Measurements from ENCODE around the gene SPRY1. TPM values are rescaled to one million over a fixed set of nuclear protein-coding genes. Genes with fewer than 3 reads are reported as not detected.
A peak's percentile ranks its signal among the peaks of the same experiment; 100 is the strongest.

Gene SPRY1
- total RNA-seq, 1 donor from 2014 or later, result 86.6 TPM

- Histone ChIP-seq H3K9me3 (no peaks in the 10 kb centered on the region), H3K4me1 (peaks cover 24% of the 10 kb centered on the region), H3K36me3 (no peaks in the 10 kb centered on the region), H3K27ac (no peak overlapping the region), H3K27me3 (ENCODE audit: low read depth) (no peaks in the 10 kb centered on the region), H3K4me3 (no peak overlapping the region)
- DNase-seq (no peak), ATAC-seq (no peak)
- TF ChIP-seq CTCF (IDR thresholded peaks at IDR 0.05), result no peak
- intact Hi-C loops (cut with DNase I), result no loop called here
Measured at GRCh38 chr4:123411514-123411913, 14.9 kb downstream of the SPRY1 start.

GRCh38 chr4:123412091-123412505 lies 15.5 kb downstream of the SPRY1 start:
- no peak for DNase-seq
- Histone ChIP-seq H3K27ac (no peak overlapping the region), H3K36me3 (no peaks in the 10 kb centered on the region), H3K27me3 (ENCODE audit: low read depth) (no peaks in the 10 kb centered on the region), H3K4me1 (peaks cover 24% of the 10 kb centered on the region), H3K4me3 (no peak overlapping the region), H3K9me3 (no peaks in the 10 kb centered on the region)
- ATAC-seq, result peak in 1 of 2 donors; percentile 62
- intact Hi-C loops (cut with DNase I), result no loop called here
- TF ChIP-seq CTCF (IDR thresholded peaks at IDR 0.05), result no peak

DNA sequence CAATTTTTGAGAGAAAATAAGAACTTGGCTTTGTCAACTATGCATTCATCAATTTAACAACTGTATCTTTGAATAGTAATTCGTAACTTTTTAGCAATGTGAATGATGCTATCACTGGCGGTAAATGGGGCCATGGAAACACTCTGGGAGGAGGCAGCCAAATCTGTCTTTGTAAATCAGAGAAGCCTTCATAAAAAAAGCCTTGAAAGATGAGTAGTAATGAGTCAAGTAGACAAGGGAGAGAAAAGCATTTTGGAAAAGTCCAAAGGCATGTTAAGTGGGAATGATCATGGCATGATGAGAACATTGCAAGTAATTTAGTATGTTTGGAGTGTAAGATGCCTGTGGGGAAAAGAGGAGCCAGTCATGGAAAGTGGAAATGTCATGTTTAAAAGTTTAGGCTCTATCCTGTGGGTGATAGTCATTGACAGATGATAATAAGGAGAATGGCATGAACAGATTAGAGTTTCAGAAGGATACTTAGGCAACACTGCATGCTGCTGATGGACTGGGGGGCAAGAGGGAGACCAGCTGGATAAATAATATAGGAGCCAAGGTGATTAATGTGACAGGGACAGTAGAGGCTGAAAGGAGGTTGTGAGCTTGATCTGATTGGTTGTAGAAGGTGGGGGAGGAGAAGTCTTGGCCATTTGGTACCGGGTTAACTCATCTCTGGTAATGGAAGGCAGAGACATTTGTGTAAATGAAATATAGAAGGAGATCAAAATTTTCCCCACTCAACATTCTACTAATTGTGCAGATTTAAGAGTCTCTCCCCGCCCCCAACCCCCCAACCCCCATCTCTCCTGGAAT lies 16.3 kb downstream of the SPRY1 start:
- H3K9me3 ChIP-seq, result no peaks in the 10 kb centered on the region
- no peak for ATAC-seq
- H3K27me3 ChIP-seq (ENCODE audit: low read depth), result no peaks in the 10 kb centered on the region
- H3K36me3 ChIP-seq, result no peaks in the 10 kb centered on the region
- intact Hi-C loops (cut with DNase I), result no loop called here
- no peak overlapping the region for H3K4me3 ChIP-seq
- no peak overlapping the region for H3K27ac ChIP-seq
- no peak for TF ChIP-seq CTCF (IDR thresholded peaks at IDR 0.05)
- no peak for DNase-seq
- peaks cover 29% of the 10 kb centered on the region for H3K4me1 ChIP-seq

- intact Hi-C loops (cut with DNase I), result no loop called here
- Histone ChIP-seq H3K27ac (no peak overlapping the region), H3K36me3 (no peaks in the 10 kb centered on the region), H3K4me3 (no peak overlapping the region), H3K4me1 (peaks cover 41% of the 10 kb centered on the region), H3K27me3 (ENCODE audit: low read depth) (no peaks in the 10 kb centered on the region), H3K9me3 (no peaks in the 10 kb centered on the region)
- TF ChIP-seq CTCF (IDR thresholded peaks at IDR 0.05), result no peak
- ATAC-seq, result no peak
- no peak for DNase-seq
Measured at GRCh38 chr4:123415576-123415975, 19.0 kb downstream of the SPRY1 start.

- intact Hi-C loops (cut with DNase I), result no loop called here
- DNase-seq (no peak), ATAC-seq (peak; percentile 58 to 68)
- Histone ChIP-seq H3K4me3 (no peak overlapping the region), H3K27me3 (ENCODE audit: low read depth) (no peaks in the 10 kb centered on the region), H3K9me3 (no peaks in the 10 kb centered on the region), H3K36me3 (no peaks in the 10 kb centered on the region), H3K4me1 (peaks cover 41% of the 10 kb centered on the region), H3K27ac (no peak overlapping the region)
- no peak for TF ChIP-seq CTCF (IDR thresholded peaks at IDR 0.05)
Measured at GRCh38 chr4:123415977-123416376, 19.4 kb downstream of the SPRY1 start.
